PC-3 (cell line): ENCODE measurements around the gene IBSP.

Experiments
- CTCF ChIP-seq: fragments of 300-600 bp; sonication (generic); conservative IDR thresholded peaks from 2 replicates; pipeline ENCODE4 v1.5.1; 2017; ENCODE audit warnings: antibody characterized with exemption, low read depth, mild to moderate bottlenecking, low read length
- EZH2phosphoT487 ChIP-seq: fragments of 300-600 bp; sonication (generic); IDR thresholded peaks from 2 replicates; pipeline ENCODE4 v1.6.1; 2018; ENCODE audit warnings: mild to moderate bottlenecking, antibody characterized with exemption, low read length, borderline replicate concordance

- TF ChIP-seq CTCF, result peak; percentile 77
- no peak for TF ChIP-seq EZH2phosphoT487
Measured at GRCh38 chr4:87838890-87839591, 39.7 kb downstream of the IBSP start.
